Colonic mucosa (tissue), 4 donors: ENCODE measurements around the gene DAB2IP. TPM values are rescaled to one million over a fixed set of nuclear protein-coding genes. Genes with fewer than 3 reads are reported as not detected.
A peak's percentile ranks its signal among the peaks of the same experiment; 100 is the strongest.

Experiments
- DNase-seq: peaks from one replicate; pipeline ENCODE4 v3.0.0-alpha.2; 2020
- H3K27ac ChIP-seq: fragments of 200-600 bp; one replicate; pipeline ENCODE4 v1.8.0; 2021
- H3K27me3 ChIP-seq: fragments of 200-600 bp; one replicate; pipeline ENCODE4 v1.8.0; 2021
- H3K36me3 ChIP-seq: fragments of 200-600 bp; one replicate; pipeline ENCODE4 v1.8.0; 2021
- H3K4me1 ChIP-seq: fragments of 200-600 bp; one replicate; pipeline ENCODE4 v1.8.0; 2021; ENCODE audit warnings: mild to moderate bottlenecking
- H3K4me3 ChIP-seq: fragments of 200-600 bp; one replicate; pipeline ENCODE4 v1.8.0; 2021
- H3K9ac ChIP-seq, 2 donors: one replicate each; pipeline ENCODE4 v1.7.0; 2013; ENCODE audit warnings: control low read depth in 2 of 2, low read depth in 2 of 2, low read length in 2 of 2
- H3K9me3 ChIP-seq: fragments of 200-600 bp; one replicate; pipeline ENCODE4 v1.8.0; 2021
- CTCF ChIP-seq: fragments of 200-600 bp; IDR thresholded peaks from one replicate; pipeline ENCODE4 v1.8.0; 2022; ENCODE audit warnings: antibody characterized with exemption, mild to moderate bottlenecking
- intact Hi-C: fragments of 100-400 bp; cut with DNase I; formaldehyde crosslinking; loops from one replicate; pipeline ENCODE4 v1.14.1; 2022
- total RNA-seq, 2 donors: library from RNA; stranded (reverse); fragmentation: NEBNext Ultra II Directional in 1 of 2; extraction: Animal tissue kit (Norgen Biotek cat#: 25700) in 1 of 2; gene quantifications; one replicate each; pipeline ENCODE4 v1.2.1, GENCODE V29; 2021
- donor health status: healthy.
- donor health status: DM: no; HTN: no; CAD: no.
- donor health status: DM: no; HTN: no; CAD: no.

The DAB2IP gene
- total RNA-seq, 2 donors from 2014 or later = 126 to 130 TPM

GRCh38 chr9:121711281-121711680, 59.8 kb downstream of the DAB2IP start:
- Histone ChIP-seq H3K36me3 (no peaks in the 10 kb centered on the region), H3K9ac (no peak overlapping the region), H3K4me1 (peaks cover 5% of the 10 kb centered on the region), H3K27ac (peak overlapping the region; percentile 15), H3K4me3 (no peak overlapping the region), H3K27me3 (no peaks in the 10 kb centered on the region), H3K9me3 (no peaks in the 10 kb centered on the region)
- DNase-seq = no peak
- TF ChIP-seq CTCF = no peak
- intact Hi-C loops = no loop called here

GRCh38 chr9:121711797-121712196, 60.4 kb downstream of the DAB2IP start:
- no peak overlapping the region for H3K4me3 ChIP-seq
- no peaks in the 10 kb centered on the region for H3K27me3 ChIP-seq
- intact Hi-C loops = no loop called here
- H3K36me3 ChIP-seq = no peaks in the 10 kb centered on the region
- no peak overlapping the region for H3K9ac ChIP-seq
- no peak overlapping the region for H3K27ac ChIP-seq
- no peak for DNase-seq
- TF ChIP-seq CTCF = no peak
- peaks cover 5% of the 10 kb centered on the region for H3K4me1 ChIP-seq
- H3K9me3 ChIP-seq = no peaks in the 10 kb centered on the region

DNA sequence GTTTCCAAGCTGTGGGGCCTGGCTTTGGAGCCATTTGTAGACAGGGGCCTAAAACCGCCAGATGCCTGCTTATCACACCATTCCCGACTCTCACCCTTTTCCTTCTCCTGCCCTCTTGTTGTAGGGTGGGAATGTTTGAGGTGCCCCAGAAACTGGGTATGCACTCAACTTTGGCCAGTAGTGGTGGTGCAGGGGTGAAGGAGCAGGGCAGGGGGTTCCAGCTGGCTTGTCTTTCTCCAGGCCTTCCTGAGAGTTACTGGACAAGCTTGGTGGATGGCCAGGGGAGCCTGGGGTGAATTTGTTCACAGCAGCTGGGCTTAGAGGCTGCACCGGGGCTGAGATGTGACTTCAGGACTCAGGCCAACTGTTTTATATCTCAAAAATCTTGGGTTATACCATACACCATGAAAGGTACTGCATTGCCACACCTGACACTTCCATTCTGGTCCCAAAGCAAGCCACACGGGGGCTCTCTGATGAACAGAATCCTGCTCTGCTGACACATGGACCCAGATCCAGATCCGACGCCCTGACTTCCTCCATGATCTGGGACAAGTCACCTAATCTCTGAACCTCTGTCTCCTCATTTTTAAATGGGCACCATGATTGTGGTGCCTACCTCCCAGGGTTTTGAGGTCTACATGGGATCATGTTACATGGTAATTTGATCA, 62.1 kb downstream of the DAB2IP start:
- no peak for DNase-seq
- Histone ChIP-seq H3K4me1 (peaks cover 5% of the 10 kb centered on the region), H3K36me3 (no peaks in the 10 kb centered on the region), H3K9me3 (no peaks in the 10 kb centered on the region), H3K9ac (no peak overlapping the region), H3K27ac (no peak overlapping the region), H3K27me3 (no peaks in the 10 kb centered on the region), H3K4me3 (no peak overlapping the region)
- intact Hi-C loops = no loop called here
- TF ChIP-seq CTCF = no peak

DNA sequence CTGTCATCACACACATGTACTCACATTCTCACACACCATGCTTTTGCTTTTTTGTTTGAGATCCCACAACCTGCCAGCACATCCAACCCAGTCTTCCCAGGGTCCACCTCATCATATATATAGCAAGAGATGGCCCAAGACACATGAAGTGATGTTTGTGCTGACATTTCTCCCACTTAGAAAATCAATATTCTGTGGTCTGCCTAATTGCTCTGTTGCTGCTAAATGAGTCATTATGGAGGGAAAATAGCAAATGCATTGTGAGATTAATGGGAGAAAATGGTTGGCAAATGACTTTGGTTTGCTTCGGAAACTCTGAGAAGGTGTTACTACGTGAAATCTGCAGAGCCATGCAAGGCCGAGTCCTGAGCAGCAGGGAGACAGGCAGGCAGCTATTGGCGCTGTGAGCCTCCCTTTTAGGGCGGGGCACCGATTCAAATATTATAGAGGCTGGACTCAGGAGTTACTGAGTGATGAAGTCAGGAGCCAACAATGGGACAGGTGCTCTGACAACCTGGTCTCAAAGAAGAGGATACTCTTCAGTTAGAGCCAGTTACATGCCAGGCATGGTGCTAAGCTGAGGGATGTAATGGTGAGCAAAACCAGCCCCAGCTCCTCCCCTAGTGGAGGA, 62.8 kb downstream of the DAB2IP start:
- Histone ChIP-seq H3K27me3 (no peaks in the 10 kb centered on the region), H3K9ac (no peak overlapping the region), H3K36me3 (no peaks in the 10 kb centered on the region), H3K27ac (no peak overlapping the region), H3K4me3 (no peak overlapping the region), H3K9me3 (no peaks in the 10 kb centered on the region), H3K4me1 (peaks cover 5% of the 10 kb centered on the region)
- intact Hi-C loops = no loop called here
- TF ChIP-seq CTCF = no peak
- DNase-seq = no peak

DNA sequence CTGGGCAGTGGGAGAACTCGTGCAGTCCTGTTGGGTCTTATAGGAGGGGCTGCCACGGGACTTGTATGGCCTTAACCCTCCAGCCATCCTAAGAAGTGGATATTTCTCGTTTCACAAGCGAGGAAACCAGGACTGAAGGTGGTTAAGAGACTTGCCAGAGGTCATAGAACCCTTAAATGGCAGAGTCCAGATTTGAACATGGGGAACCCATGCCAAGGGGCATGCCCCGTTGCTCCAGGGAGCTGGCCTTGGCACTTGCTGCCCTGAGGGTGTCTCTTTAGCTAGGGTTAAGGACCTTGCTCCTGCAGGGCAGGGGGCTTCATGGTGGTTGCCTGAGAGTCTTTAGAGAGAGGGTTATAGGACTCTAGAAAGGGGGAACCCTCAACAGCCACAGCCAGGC, 63.4 kb downstream of the DAB2IP start:
- Histone ChIP-seq H3K36me3 (no peaks in the 10 kb centered on the region), H3K27ac (no peak overlapping the region), H3K4me3 (no peak overlapping the region), H3K4me1 (peaks cover 9% of the 10 kb centered on the region), H3K27me3 (no peaks in the 10 kb centered on the region), H3K9ac (no peak overlapping the region), H3K9me3 (no peaks in the 10 kb centered on the region)
- no peak for TF ChIP-seq CTCF
- no peak for DNase-seq
- intact Hi-C loops = no loop called here
